HEK293T (cell line): ENCODE results near the gene ABCC2.

Experiments used
- ARNT ChIP-seq: fragments of 450-650 bp; IDR thresholded peaks from 2 replicates; pipeline ENCODE4 v1.6.1; 2017; ENCODE audit warnings: mild to moderate bottlenecking
- CTBP1 ChIP-seq: fragments of 450-650 bp; IDR thresholded peaks from 2 replicates; pipeline ENCODE4 v1.6.1; 2016; ENCODE audit warnings: borderline replicate concordance
- ELF4 ChIP-seq: fragments of 450-650 bp; IDR thresholded peaks from 2 replicates; pipeline ENCODE4 v1.6.1; 2017; ENCODE audit warnings: antibody characterized with exemption
- FOXM1 ChIP-seq: fragments of 450-650 bp; IDR thresholded peaks from 2 replicates; pipeline ENCODE4 v1.6.1; 2017; ENCODE audit warnings: mild to moderate bottlenecking, borderline replicate concordance
- LEF1 ChIP-seq: fragments of 450-650 bp; IDR thresholded peaks from 2 replicates; pipeline ENCODE4 v1.6.1; 2017; ENCODE audit warnings: mild to moderate bottlenecking, borderline replicate concordance
- NFRKB ChIP-seq: fragments of 450-650 bp; IDR thresholded peaks from 2 replicates; pipeline ENCODE4 v1.6.1; 2016; ENCODE audit warnings: mild to moderate bottlenecking, moderate library complexity
- SP1 ChIP-seq: fragments of 450-650 bp; IDR thresholded peaks from 2 replicates; pipeline ENCODE4 v1.6.1; 2017
- SUZ12 ChIP-seq: fragments of 450-650 bp; IDR thresholded peaks from 2 replicates; pipeline ENCODE4 v1.6.1; 2016; ENCODE audit warnings: mild to moderate bottlenecking

- TF ChIP-seq SP1 (no peak), SUZ12 (no peak), LEF1 (no peak), ARNT (no peak), ELF4 (no peak), FOXM1 (no peak), NFRKB (no peak), CTBP1 (no peak)
Measured at GRCh38 chr10:99742254-99742653, 40.2 kb upstream of the ABCC2 start.
